Pancreas (tissue), 10 donors: ENCODE data around the gene PLPP7. TPM values are rescaled to one million over a fixed set of nuclear protein-coding genes. Genes with fewer than 3 reads are reported as not detected.
A peak's percentile ranks its signal among the peaks of the same experiment; 100 is the strongest.
"Not testable (repeated sequence)": the region's sequence is repeated elsewhere in the genome, so short reads cannot be mapped to it uniquely, and the experiment has no call there.

Experiments used
- ATAC-seq, 4 donors: fragments of 200-7000 bp; cut with Tn5 transposase; one replicate each; pipeline versions ENCODE4 v1.8.0 to v1.9.1; 2020; ENCODE audit warnings: mild to moderate bottlenecking in 4 of 4, moderate library complexity in 4 of 4
- DNase-seq, 6 donors: peaks; one replicate each; pipeline ENCODE4 v3.0.0-alpha.2; 2020
- FAIRE-seq: peaks from 2 replicates; lab custom pipeline; 2012; peaks lifted over from hg19 to GRCh38; lab: Jason Lieb, UNC
- H3K27ac ChIP-seq, 4 donors: fragments of 200-600 bp; sonication (generic); 1 replicate in 3 of 4; 2 replicates in 1 of 4; pipeline versions ENCODE4 v1.5.0 to v1.8.0; 2020
- H3K27me3 ChIP-seq, 4 donors: fragments of 200-600 bp; one replicate each; pipeline ENCODE4 v1.8.0; 2021
- H3K36me3 ChIP-seq, 3 donors: fragments of 200-600 bp; sonication (generic) in 1 of 3; one replicate each; pipeline versions ENCODE4 v1.5.0 to v1.8.0; 2020 to 2021
- H3K4me1 ChIP-seq, 3 donors: fragments of 200-600 bp; one replicate each; pipeline ENCODE4 v1.8.0; 2021
- H3K4me3 ChIP-seq, 4 donors: fragments of 200-600 bp; sonication (generic) in 2 of 4; one replicate each; pipeline versions ENCODE4 v1.5.0 to v1.8.0; 2020 to 2021
- H3K9me3 ChIP-seq, 4 donors: fragments of 200-600 bp; one replicate each; pipeline ENCODE4 v1.8.0; 2021
- WGBS, 2 donors: extraction: QIAGEN DNeasy Blood & Tissue Kit; methylation state at CpG; one replicate each; pipeline ENCODE4 v1.1.7; 2013; 5-methylcytosine and 5-hydroxymethylcytosine counted together
- intact Hi-C, 3 donors: fragments of 100-400 bp; cut with DNase I; formaldehyde crosslinking; loops; one replicate each; pipeline versions ENCODE4 v1.11.1 to v1.14.2; 2022
- polyA plus RNA-seq, 2 donors: library from polyadenylated mRNA; stranded (reverse); fragments of 200-250 nt; gene quantifications; one replicate each; pipeline ENCODE4 v1.2.3, GENCODE V29; 2013
- total RNA-seq, 6 donors: library from RNA; stranded (reverse); fragmentation: NEBNext Ultra II Directional in 4 of 6; extraction: Animal tissue kit (Norgen Biotek cat#: 25700) in 4 of 6; gene quantifications; one replicate each; pipeline versions ENCODE4 v1.2.1 to v1.2.4, GENCODE V29; 2021 to 2023
- TF ChIP-seq, protein P1 (sequence below), 4 donors: fragments of 200-600 bp; sonication (generic) in 3 of 4; IDR thresholded peaks; one replicate each; pipeline versions ENCODE4 v1.5.0 to v1.8.0; 2021; ENCODE audit warnings: antibody characterized with exemption in 4 of 4
- donor health status: healthy with polysubstance abuse.
- donor health status: DM: no; HTN: no; CAD: no; lungs with moderate emphysema.
- donor health status: DM: no; HTN: no; CAD: no.
- donor health status: control.
- donor health status: control.
- donor health status: Bipolar disorder and iron deficiency.
- donor health status: DM: yes; HTN: yes; CAD: no.
- donor health status: DM: no; HTN: no; CAD: no.
- donor health status: DM: no; HTN: no; CAD: no.
- donor health status: DM: yes; HTN: yes; CAD: no.

The PLPP7 gene
- total and polyA plus RNA-seq, 8 donors = 0.38 to 2.5 (median 1.3) TPM

GRCh38 chr9:131266266-131267229, 23.0 kb upstream of the PLPP7 start:
- ATAC-seq = no peak
- Histone ChIP-seq H3K36me3 (no peaks in the 10 kb centered on the region), H3K27me3 (no peaks in the 10 kb centered on the region), H3K27ac (no peak overlapping the region), H3K4me1 (no peaks in the 10 kb centered on the region), H3K9me3 (no peaks in the 10 kb centered on the region), H3K4me3 (no peak overlapping the region)
- TF ChIP-seq, protein P1, sequence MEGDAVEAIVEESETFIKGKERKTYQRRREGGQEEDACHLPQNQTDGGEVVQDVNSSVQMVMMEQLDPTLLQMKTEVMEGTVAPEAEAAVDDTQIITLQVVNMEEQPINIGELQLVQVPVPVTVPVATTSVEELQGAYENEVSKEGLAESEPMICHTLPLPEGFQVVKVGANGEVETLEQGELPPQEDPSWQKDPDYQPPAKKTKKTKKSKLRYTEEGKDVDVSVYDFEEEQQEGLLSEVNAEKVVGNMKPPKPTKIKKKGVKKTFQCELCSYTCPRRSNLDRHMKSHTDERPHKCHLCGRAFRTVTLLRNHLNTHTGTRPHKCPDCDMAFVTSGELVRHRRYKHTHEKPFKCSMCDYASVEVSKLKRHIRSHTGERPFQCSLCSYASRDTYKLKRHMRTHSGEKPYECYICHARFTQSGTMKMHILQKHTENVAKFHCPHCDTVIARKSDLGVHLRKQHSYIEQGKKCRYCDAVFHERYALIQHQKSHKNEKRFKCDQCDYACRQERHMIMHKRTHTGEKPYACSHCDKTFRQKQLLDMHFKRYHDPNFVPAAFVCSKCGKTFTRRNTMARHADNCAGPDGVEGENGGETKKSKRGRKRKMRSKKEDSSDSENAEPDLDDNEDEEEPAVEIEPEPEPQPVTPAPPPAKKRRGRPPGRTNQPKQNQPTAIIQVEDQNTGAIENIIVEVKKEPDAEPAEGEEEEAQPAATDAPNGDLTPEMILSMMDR (IDR thresholded peaks at IDR 0.05) = no peak
- WGBS, 2 donors = 77 to 79% methylated on average over 26 of the region's 26 CpGs
- FAIRE-seq = no peak
- intact Hi-C loops = no loop called here
- DNase-seq = peak in 1 of 6 donors; percentile 37

- FAIRE-seq = no peak
- DNase-seq = peak in 1 of 6 donors; percentile 60
Measured at GRCh38 chr9:131270171-131271015, 19.1 kb upstream of the PLPP7 start.

GRCh38 chr9:131271016-131271273, 18.6 kb upstream of the PLPP7 start:
- not testable (repeated sequence) for H3K4me3 ChIP-seq

More at GRCh38 chr9:131270171-131271015, 19.1 kb upstream of the PLPP7 start:
- Histone ChIP-seq H3K27me3 (no peaks in the 10 kb centered on the region), H3K4me3 (no peak overlapping the region), H3K36me3 (no peaks in the 10 kb centered on the region), H3K9me3 (no peaks in the 10 kb centered on the region), H3K27ac (peak overlapping the region in 2 of 4 donors; percentile 44 to 46), H3K4me1 (no peaks in the 10 kb centered on the region)
- TF ChIP-seq, protein P1 (IDR thresholded peaks at IDR 0.05) = no peak
- WGBS, 2 donors = 68 to 77% methylated on average over 17 to 20 of the region's 20 CpGs
- peak in 3 of 4 donors; percentile 36 to 51 (median 37) for ATAC-seq
- intact Hi-C loops = no loop called here

GRCh38 chr9:131271506-131271931, 18.0 kb upstream of the PLPP7 start:
- H3K27me3 ChIP-seq = no peaks in the 10 kb centered on the region
- H3K9me3 ChIP-seq = no peaks in the 10 kb centered on the region
- H3K36me3 ChIP-seq = no peaks in the 10 kb centered on the region
- no peak for FAIRE-seq
- peak overlapping the region in 1 of 4 donors; percentile 46 for H3K27ac ChIP-seq
- DNase-seq = no peak
- TF ChIP-seq, protein P1 (IDR thresholded peaks at IDR 0.05) = no peak
- ATAC-seq = no peak
- 61 to 66% methylated on average over 6 of the region's 6 CpGs for WGBS, 2 donors
- H3K4me1 ChIP-seq = no peaks in the 10 kb centered on the region
- intact Hi-C loops = no loop called here
- no peak overlapping the region for H3K4me3 ChIP-seq

More at GRCh38 chr9:131271016-131271273, 18.6 kb upstream of the PLPP7 start:
- H3K36me3 ChIP-seq, H3K4me1 ChIP-seq, FAIRE-seq, H3K27me3 ChIP-seq, DNase-seq, H3K9me3 ChIP-seq, ATAC-seq, intact Hi-C loops: not testable (repeated sequence)
- peak overlapping the region in 2 of 4 donors; percentile 28 to 46 for H3K27ac ChIP-seq
- 85 to 88% methylated on average over 1 of the region's 1 CpG for WGBS, 2 donors

DNA sequence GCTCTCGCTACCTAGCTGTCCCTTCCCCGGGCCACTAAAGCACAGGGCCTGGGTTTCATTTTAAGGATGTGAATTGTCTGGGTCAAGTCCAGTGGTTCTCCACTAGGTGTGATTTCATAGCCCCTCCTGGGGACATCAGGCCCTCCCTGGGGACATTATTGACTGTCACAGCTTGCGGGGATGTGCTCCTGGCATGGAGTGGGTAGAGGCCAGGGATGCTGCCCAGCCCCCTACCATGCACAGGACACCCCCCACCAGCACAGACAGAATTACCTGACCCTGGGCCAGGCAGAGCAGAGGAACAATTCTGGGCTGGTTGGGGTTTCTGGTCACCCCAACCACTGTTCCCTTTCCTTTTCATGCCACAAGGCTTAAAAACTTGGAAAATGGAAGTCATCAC, 17.3 kb upstream of the PLPP7 start:
- FAIRE-seq (no peak), DNase-seq (no peak), ATAC-seq (no peak)
- Histone ChIP-seq H3K9me3 (no peaks in the 10 kb centered on the region), H3K36me3 (no peaks in the 10 kb centered on the region), H3K27me3 (no peaks in the 10 kb centered on the region), H3K4me3 (no peak overlapping the region), H3K27ac (peak overlapping the region in 1 of 4 donors; percentile 67), H3K4me1 (no peaks in the 10 kb centered on the region)
- WGBS, 2 donors = 90 to 93% methylated on average over 3 of the region's 3 CpGs
- TF ChIP-seq, protein P1 (IDR thresholded peaks at IDR 0.05) = no peak
- intact Hi-C loops = no loop called here
